DOHH2 (cell line): Measurements from ENCODE around the gene NFAT5.

Experiments
- H3F3A ChIP-seq: fragments of 200-600 bp; sonication (generic), shearing (Covaris generic); 2 replicates; pipeline ENCODE4 v1.6.0; 2016; ENCODE audit warnings: antibody characterized with exemption, mild to moderate bottlenecking; ENCODE audit not compliant: control insufficient read depth, insufficient read depth
- H3K27ac ChIP-seq: fragments of 200-600 bp; sonication (generic); 2 replicates; pipeline ENCODE4 v1.5.1; 2014; ENCODE audit warnings: low read depth, mild to moderate bottlenecking, low read length, moderate library complexity
- H3K27me3 ChIP-seq: fragments of 200-600 bp; sonication (generic); 2 replicates; pipeline ENCODE4 v1.6.1; 2014; ENCODE audit warnings: mild to moderate bottlenecking, low read length, mixed read lengths; ENCODE audit not compliant: control insufficient read depth
- H3K36me3 ChIP-seq: fragments of 200-600 bp; sonication (generic); 2 replicates; pipeline ENCODE4 v1.6.1; 2014; ENCODE audit warnings: mild to moderate bottlenecking, low read length, moderate library complexity, mixed read lengths; ENCODE audit not compliant: control insufficient read depth
- H3K4me1 ChIP-seq: fragments of 200-600 bp; sonication (generic); 2 replicates; pipeline ENCODE4 v1.6.1; 2014; ENCODE audit warnings: mild to moderate bottlenecking, low read length, mixed read lengths; ENCODE audit not compliant: control insufficient read depth
- H3K4me2 ChIP-seq: fragments of 200-600 bp; sonication (generic); 2 replicates; pipeline ENCODE4 v1.6.0; 2014; ENCODE audit warnings: mild to moderate bottlenecking, low read length, moderate library complexity
- H3K4me3 ChIP-seq: fragments of 200-600 bp; sonication (generic); 2 replicates; pipeline ENCODE4 v1.5.1; 2014; ENCODE audit warnings: mild to moderate bottlenecking, low read length, mixed read lengths
- H3K79me2 ChIP-seq: fragments of 200-600 bp; sonication (generic); 2 replicates; pipeline ENCODE4 v1.6.1; 2014; ENCODE audit warnings: mild to moderate bottlenecking, low read length, mixed read lengths; ENCODE audit not compliant: control insufficient read depth
- H3K9me2 ChIP-seq: fragments of 200-600 bp; sonication (generic); replicated peaks from 2 replicates; pipeline ENCODE4 v1.6.1; 2014; ENCODE audit warnings: mild to moderate bottlenecking, low read length, mixed read lengths; ENCODE audit not compliant: control insufficient read depth
- H3K9me3 ChIP-seq: fragments of 200-600 bp; sonication (generic); 2 replicates; pipeline ENCODE4 v1.6.1; 2014; ENCODE audit warnings: antibody characterized with exemption, low read length, mixed read lengths; ENCODE audit not compliant: control insufficient read depth, insufficient read depth
- H4K20me1 ChIP-seq: fragments of 200-600 bp; sonication (generic); 2 replicates; pipeline ENCODE4 v1.6.0; 2014; ENCODE audit warnings: low read depth, mild to moderate bottlenecking, antibody characterized with exemption, low read length, moderate library complexity; ENCODE audit not compliant: control insufficient read depth, insufficient read depth
- CTCF ChIP-seq: fragments of 200-600 bp; sonication (generic); IDR thresholded peaks from one replicate; pipeline ENCODE4 v1.5.1; 2014; ENCODE audit warnings: antibody characterized with exemption, mild to moderate bottlenecking, low read depth, low read length; ENCODE audit not compliant: poor library complexity, severe bottlenecking
- EZH2phosphoT487 ChIP-seq: fragments of 200-600 bp; sonication (generic); IDR thresholded peaks from 2 replicates; pipeline ENCODE4 v1.6.1; 2017; ENCODE audit warnings: borderline replicate concordance, mild to moderate bottlenecking, antibody characterized with exemption, low read length, moderate library complexity, mixed read lengths

Gene NFAT5

GRCh38 chr16:69724981-69725479 lies 159.3 kb downstream of the NFAT5 start:
- Histone ChIP-seq H3K9me3 (no peaks in the 10 kb centered on the region), H3K4me1 (peaks cover 21% of the 10 kb centered on the region), H3K4me2 (no peak overlapping the region), H3K27ac (no peak overlapping the region), H3K36me3 (no peaks in the 10 kb centered on the region), H3K4me3 (no peak overlapping the region), H3K27me3 (no peaks in the 10 kb centered on the region), H4K20me1 (no peaks in the 10 kb centered on the region), H3K9me2 (no peaks in the 10 kb centered on the region), H3F3A (no peaks in the 10 kb centered on the region), H3K79me2 (peaks cover 3% of the 10 kb centered on the region; the same call in 1 of the 2 replicates)
- TF ChIP-seq CTCF (no peak), EZH2phosphoT487 (no peak)

- H3F3A ChIP-seq, result no peaks in the 10 kb centered on the region
These were observed 159.9 kb downstream of the NFAT5 start for GRCh38 chr16:69725480-69726312.

GRCh38 chr16:69726313-69727060 lies 160.7 kb downstream of the NFAT5 start, which contains the start of gene NQO1:
Gene NQO1, minus strand, starts transcription at chr16:69726560. Its CDS starts 121 bp downstream, at chr16:69726439.
- H3K4me1 ChIP-seq, result peaks cover 21% of the 10 kb centered on the region
- H3K4me3 ChIP-seq, result peak within 1 kb of the TSS; percentile 77
- H4K20me1 ChIP-seq, result no peaks in the 10 kb centered on the region
- TF ChIP-seq CTCF (no peak), EZH2phosphoT487 (no peak)
- peaks cover 3% of the 10 kb centered on the region; the same call in 1 of the 2 replicates for H3K79me2 ChIP-seq
- H3K4me2 ChIP-seq, result peak within 1 kb of the TSS; percentile 71
- no peaks in the 10 kb centered on the region for H3F3A ChIP-seq
- H3K9me3 ChIP-seq, result no peaks in the 10 kb centered on the region
- H3K27ac ChIP-seq, result peak within 1 kb of the TSS; percentile 39
- H3K9me2 ChIP-seq, result no peaks in the 10 kb centered on the region
- no peaks in the 10 kb centered on the region for H3K36me3 ChIP-seq
- H3K27me3 ChIP-seq, result no peaks in the 10 kb centered on the region

More at GRCh38 chr16:69725480-69726312, 159.9 kb downstream of the NFAT5 start:
- peak overlapping the region; percentile 77 for H3K4me3 ChIP-seq
- H3K27ac ChIP-seq, result no peak overlapping the region
- no peaks in the 10 kb centered on the region for H4K20me1 ChIP-seq
- H3K79me2 ChIP-seq, result peaks cover 3% of the 10 kb centered on the region; the same call in 1 of the 2 replicates
- no peaks in the 10 kb centered on the region for H3K9me2 ChIP-seq
- no peaks in the 10 kb centered on the region for H3K36me3 ChIP-seq
- peak overlapping the region; percentile 71 for H3K4me2 ChIP-seq
- H3K9me3 ChIP-seq, result no peaks in the 10 kb centered on the region
- no peaks in the 10 kb centered on the region for H3K27me3 ChIP-seq
- H3K4me1 ChIP-seq, result peaks cover 21% of the 10 kb centered on the region
- TF ChIP-seq EZH2phosphoT487 (no peak), CTCF (peak; percentile 25)
